T-helper 1 cell treated with Interleukin-12 subunit alpha and Interleukin-12 subunit beta and Interleukin-4 antibody, amounts not matched to agents 30 μg/mL and 1 μg/mL, for 36 hours (primary cell): ENCODE data around the gene WDR59.
A peak's percentile ranks its signal among the peaks of the same experiment; 100 is the strongest.
"Not testable (repeated sequence)": the region's sequence is repeated elsewhere in the genome, so short reads cannot be mapped to it uniquely, and the experiment has no call there.

Experiments
- H3K27ac Mint-ChIP-seq: one replicate; pipeline ENCODE4 v1.8.0; 2021; ENCODE audit warnings: mild to moderate bottlenecking, mixed read lengths
- H3K27me3 Mint-ChIP-seq: one replicate; pipeline ENCODE4 v1.8.0; 2021; ENCODE audit warnings: low read depth, mixed read lengths
- H3K36me3 Mint-ChIP-seq: one replicate; pipeline ENCODE4 v1.8.0; 2021; ENCODE audit warnings: low read depth, mixed read lengths
- H3K4me1 Mint-ChIP-seq: one replicate; pipeline ENCODE4 v1.8.0; 2021; ENCODE audit warnings: low read depth, mixed read lengths
- H3K4me3 Mint-ChIP-seq: one replicate; pipeline ENCODE4 v1.8.0; 2021; ENCODE audit warnings: mild to moderate bottlenecking, moderate library complexity, mixed read lengths
- H3K9me3 Mint-ChIP-seq: one replicate; pipeline ENCODE4 v1.8.0; 2021; ENCODE audit warnings: mixed read lengths

The WDR59 gene, protein sequence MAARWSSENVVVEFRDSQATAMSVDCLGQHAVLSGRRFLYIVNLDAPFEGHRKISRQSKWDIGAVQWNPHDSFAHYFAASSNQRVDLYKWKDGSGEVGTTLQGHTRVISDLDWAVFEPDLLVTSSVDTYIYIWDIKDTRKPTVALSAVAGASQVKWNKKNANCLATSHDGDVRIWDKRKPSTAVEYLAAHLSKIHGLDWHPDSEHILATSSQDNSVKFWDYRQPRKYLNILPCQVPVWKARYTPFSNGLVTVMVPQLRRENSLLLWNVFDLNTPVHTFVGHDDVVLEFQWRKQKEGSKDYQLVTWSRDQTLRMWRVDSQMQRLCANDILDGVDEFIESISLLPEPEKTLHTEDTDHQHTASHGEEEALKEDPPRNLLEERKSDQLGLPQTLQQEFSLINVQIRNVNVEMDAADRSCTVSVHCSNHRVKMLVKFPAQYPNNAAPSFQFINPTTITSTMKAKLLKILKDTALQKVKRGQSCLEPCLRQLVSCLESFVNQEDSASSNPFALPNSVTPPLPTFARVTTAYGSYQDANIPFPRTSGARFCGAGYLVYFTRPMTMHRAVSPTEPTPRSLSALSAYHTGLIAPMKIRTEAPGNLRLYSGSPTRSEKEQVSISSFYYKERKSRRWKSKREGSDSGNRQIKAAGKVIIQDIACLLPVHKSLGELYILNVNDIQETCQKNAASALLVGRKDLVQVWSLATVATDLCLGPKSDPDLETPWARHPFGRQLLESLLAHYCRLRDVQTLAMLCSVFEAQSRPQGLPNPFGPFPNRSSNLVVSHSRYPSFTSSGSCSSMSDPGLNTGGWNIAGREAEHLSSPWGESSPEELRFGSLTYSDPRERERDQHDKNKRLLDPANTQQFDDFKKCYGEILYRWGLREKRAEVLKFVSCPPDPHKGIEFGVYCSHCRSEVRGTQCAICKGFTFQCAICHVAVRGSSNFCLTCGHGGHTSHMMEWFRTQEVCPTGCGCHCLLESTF

GRCh38 chr16:74984529-74985296, at the start of gene WDR59:
TSS of gene WDR59 (minus strand) at chr16:74985123. CDS start at chr16:74985017, 106 bp downstream.
- H3K9me3 Mint-ChIP-seq: no peaks in the 10 kb centered on the region
- peak within 1 kb of the TSS; percentile 94 for H3K27ac Mint-ChIP-seq
- H3K4me1 Mint-ChIP-seq: peaks cover 10% of the 10 kb centered on the region
- H3K4me3 Mint-ChIP-seq: peak within 1 kb of the TSS; percentile 96
- H3K27me3 Mint-ChIP-seq: no peaks in the 10 kb centered on the region
- H3K36me3 Mint-ChIP-seq: peaks cover 2% of the 10 kb centered on the region

DNA sequence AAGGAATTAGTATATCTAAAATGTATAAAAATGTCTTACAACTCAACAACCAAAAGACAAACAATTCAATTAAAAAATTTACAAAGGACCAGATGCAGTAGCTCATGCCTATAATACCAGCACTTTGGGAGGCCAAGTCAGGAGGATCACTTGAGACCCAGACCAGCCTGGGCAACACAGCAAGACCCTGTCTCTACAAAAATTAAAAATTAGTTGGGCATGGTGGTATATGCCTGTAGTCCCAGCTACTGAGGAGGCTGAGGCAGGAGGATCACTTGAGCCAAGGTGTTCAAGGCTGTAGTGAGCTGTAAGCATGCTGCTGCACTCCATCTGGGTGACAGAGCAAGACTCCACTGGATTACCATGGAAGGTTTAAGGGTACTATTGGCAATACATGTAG, 47.7 kb upstream of the WDR59 start:
- Mint-ChIP-seq H3K36me3 (peaks cover 27% of the 10 kb centered on the region), H3K27ac (no peak overlapping the region), H3K4me1 (peaks cover 18% of the 10 kb centered on the region), H3K27me3 (no peaks in the 10 kb centered on the region), H3K9me3 (peaks cover 16% of the 10 kb centered on the region), H3K4me3 (no peak overlapping the region)

- Mint-ChIP-seq H3K27me3 (no peaks in the 10 kb centered on the region), H3K9me3 (peaks cover 3% of the 10 kb centered on the region), H3K27ac (no peak overlapping the region), H3K4me1 (peaks cover 19% of the 10 kb centered on the region), H3K4me3 (no peak overlapping the region), H3K36me3 (peaks cover 11% of the 10 kb centered on the region)
These were observed 44.9 kb upstream of the WDR59 start for GRCh38 chr16:75029854-75030253.

DNA sequence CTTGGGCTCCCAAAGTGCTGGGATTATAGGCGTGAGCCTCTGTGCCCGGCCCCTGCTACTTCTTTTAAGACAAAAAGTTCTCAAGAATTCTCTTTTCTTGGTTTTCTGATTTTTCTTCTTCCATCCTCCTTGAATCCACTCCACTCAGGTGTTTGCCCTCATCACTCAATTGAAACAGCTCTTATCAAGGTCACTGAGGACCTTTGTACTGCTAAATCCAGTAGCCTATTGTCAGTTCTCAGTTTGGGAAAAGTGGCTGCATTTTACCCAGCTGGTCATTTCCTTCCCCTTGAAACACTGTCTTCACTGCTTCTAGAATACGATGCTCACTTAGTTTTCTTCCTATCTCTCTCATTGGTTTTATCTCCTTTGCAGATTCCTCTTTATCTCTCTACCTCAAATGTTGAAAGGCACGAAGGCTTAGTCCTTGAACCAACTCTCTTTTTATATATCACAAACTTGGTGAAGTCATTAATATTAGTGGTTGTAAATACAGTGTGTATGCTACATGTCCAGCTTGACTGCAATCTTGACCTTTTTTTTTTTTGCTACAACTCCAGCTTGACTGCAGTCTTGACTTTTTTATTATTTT, 43.7 kb upstream of the WDR59 start:
- no peaks in the 10 kb centered on the region for H3K9me3 Mint-ChIP-seq
- H3K4me3 Mint-ChIP-seq: no peak overlapping the region

GRCh38 chr16:75027520-75028300, 42.8 kb upstream of the WDR59 start:
- Mint-ChIP-seq H3K27ac (no peak overlapping the region), H3K4me1 (peaks cover 30% of the 10 kb centered on the region), H3K36me3 (peaks cover 13% of the 10 kb centered on the region), H3K4me3 (no peak overlapping the region), H3K27me3 (no peaks in the 10 kb centered on the region), H3K9me3 (peaks cover 4% of the 10 kb centered on the region)

More for the DNA sequence above, 43.7 kb upstream of the WDR59 start:
- Mint-ChIP-seq H3K36me3 (peaks cover 8% of the 10 kb centered on the region), H3K27me3 (no peaks in the 10 kb centered on the region), H3K4me1 (peaks cover 25% of the 10 kb centered on the region), H3K27ac (no peak overlapping the region)

GRCh38 chr16:75026892-75027391, 42.0 kb upstream of the WDR59 start:
- Mint-ChIP-seq H3K4me3 (no peak overlapping the region), H3K27ac (no peak overlapping the region), H3K36me3 (peaks cover 13% of the 10 kb centered on the region), H3K27me3 (no peaks in the 10 kb centered on the region), H3K4me1 (peaks cover 30% of the 10 kb centered on the region), H3K9me3 (peaks cover 7% of the 10 kb centered on the region)

GRCh38 chr16:75026239-75026891, 41.4 kb upstream of the WDR59 start:
- not testable (repeated sequence) for H3K27me3 Mint-ChIP-seq, H3K4me3 Mint-ChIP-seq, H3K27ac Mint-ChIP-seq
- Mint-ChIP-seq H3K9me3 (peaks cover 12% of the 10 kb centered on the region), H3K36me3 (peaks cover 19% of the 10 kb centered on the region), H3K4me1 (peaks cover 30% of the 10 kb centered on the region)

DNA sequence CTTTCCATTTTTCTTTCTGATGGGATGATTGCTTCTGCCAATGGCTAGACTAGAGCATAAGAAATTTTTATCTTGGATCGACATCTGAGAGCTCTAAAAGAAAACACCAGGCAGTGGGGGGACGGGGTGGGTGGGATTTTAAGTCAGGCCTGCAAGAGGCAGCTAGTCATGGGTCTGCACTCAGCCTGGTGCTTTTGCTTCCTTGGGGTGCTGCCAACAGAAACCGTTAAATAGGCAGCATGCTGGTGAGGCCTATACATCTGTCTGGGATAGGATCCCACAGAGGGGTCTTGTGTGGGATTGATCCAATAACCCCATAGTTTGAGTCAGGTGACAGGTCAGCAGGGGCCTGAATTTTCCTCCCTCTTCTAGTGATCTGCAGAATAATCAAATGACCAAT, 40.8 kb upstream of the WDR59 start:
- peaks cover 18% of the 10 kb centered on the region for H3K9me3 Mint-ChIP-seq
- no peak overlapping the region for H3K27ac Mint-ChIP-seq
- peaks cover 30% of the 10 kb centered on the region for H3K4me1 Mint-ChIP-seq
- H3K4me3 Mint-ChIP-seq: no peak overlapping the region
- H3K27me3 Mint-ChIP-seq: no peaks in the 10 kb centered on the region
- peaks cover 23% of the 10 kb centered on the region for H3K36me3 Mint-ChIP-seq

DNA sequence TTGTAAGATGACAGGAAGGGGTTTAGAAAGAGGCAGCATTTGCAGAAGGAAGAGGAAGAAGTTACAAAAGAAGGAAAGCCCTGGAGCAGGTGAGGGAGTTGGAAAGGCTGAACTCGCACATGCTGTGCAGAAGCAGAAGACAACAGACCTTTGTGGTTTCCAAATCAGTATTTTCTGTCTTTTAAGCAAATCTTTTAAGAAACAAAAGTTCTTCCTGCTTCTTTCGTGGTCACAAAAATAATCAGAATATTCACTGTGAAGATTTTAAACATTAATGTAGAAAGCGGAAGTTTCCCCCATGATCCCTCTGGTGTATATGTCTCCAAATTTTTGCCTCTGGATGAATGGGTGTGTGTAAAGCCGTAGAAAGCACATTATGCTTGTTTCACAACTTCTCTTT, 39.7 kb upstream of the WDR59 start:
- Mint-ChIP-seq H3K9me3 (peaks cover 26% of the 10 kb centered on the region), H3K4me3 (no peak overlapping the region), H3K27ac (peak overlapping the region; percentile 19), H3K36me3 (peaks cover 34% of the 10 kb centered on the region), H3K4me1 (peaks cover 25% of the 10 kb centered on the region), H3K27me3 (no peaks in the 10 kb centered on the region)

DNA sequence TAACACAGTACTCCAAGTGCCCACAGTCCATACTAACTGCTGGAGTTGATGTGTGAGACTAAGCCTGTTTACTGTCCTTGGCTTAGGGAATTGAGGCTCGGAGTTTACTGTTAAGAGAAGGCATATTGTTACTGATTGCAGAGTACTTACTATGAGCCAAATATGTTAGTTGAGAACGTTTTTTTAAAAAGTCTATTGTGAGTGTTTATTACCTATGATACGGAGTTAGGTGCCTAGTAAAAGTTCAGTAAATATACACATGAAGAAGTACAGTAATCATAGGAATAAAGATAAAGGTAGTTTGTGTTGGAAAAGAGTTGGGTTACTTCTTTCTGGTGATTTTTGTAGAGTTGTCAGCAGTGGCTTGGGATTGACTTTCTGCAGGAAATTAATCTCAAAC, 39.3 kb upstream of the WDR59 start:
- Mint-ChIP-seq H3K9me3 (peaks cover 26% of the 10 kb centered on the region), H3K27me3 (no peaks in the 10 kb centered on the region), H3K36me3 (peaks cover 37% of the 10 kb centered on the region)

DNA sequence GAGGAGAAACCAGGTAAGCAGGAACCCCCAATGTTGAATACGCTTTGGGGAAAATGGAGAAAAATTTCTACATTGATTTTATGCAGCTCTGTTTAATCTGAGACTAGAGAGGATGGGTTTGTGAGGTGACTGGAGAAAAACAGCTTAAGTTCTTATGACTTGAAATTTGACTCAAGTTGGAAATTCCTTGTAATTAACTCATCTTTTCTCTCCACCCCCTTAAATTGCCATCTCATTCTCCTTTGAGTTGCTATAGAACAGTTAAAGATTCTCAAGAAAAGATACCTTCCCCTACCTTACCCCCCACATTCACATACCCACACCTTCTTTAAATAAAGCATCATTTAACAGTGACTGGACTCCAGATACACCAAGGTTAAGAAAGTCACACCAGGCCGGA, 38.1 kb upstream of the WDR59 start:
- peaks cover 37% of the 10 kb centered on the region for H3K36me3 Mint-ChIP-seq
- H3K4me1 Mint-ChIP-seq: peaks cover 32% of the 10 kb centered on the region
- H3K27ac Mint-ChIP-seq: peak overlapping the region; percentile 42
- no peak overlapping the region for H3K4me3 Mint-ChIP-seq
- H3K27me3 Mint-ChIP-seq: no peaks in the 10 kb centered on the region
- peaks cover 26% of the 10 kb centered on the region for H3K9me3 Mint-ChIP-seq

More for the DNA sequence above, 39.3 kb upstream of the WDR59 start:
- Mint-ChIP-seq H3K4me3 (no peak overlapping the region), H3K4me1 (peaks cover 25% of the 10 kb centered on the region), H3K27ac (peak overlapping the region; percentile 19)

DNA sequence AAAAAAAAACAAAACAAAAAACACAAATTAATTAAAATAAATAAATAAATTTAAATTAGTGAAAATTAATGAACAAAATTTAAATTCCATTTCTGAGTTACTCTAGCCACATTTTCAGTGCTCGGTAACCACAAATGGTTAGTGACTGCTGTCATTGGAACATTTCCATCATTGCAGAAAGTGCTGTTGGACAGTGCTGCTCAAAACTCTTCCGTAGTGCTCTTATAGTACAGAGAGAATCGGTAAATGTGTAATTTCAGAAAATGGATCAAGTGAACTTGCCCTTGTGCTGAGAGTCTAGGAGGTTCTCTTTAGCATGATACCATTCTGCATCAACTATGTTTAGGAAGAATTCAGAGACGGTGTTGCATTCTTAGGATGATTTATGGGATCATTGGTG, 37.6 kb upstream of the WDR59 start:
- peak overlapping the region; percentile 58 for H3K27ac Mint-ChIP-seq
- peaks cover 35% of the 10 kb centered on the region for H3K4me1 Mint-ChIP-seq
- H3K36me3 Mint-ChIP-seq: peaks cover 38% of the 10 kb centered on the region
- H3K4me3 Mint-ChIP-seq: no peak overlapping the region
- H3K9me3 Mint-ChIP-seq: peaks cover 26% of the 10 kb centered on the region
- no peaks in the 10 kb centered on the region for H3K27me3 Mint-ChIP-seq

- Mint-ChIP-seq H3K9me3 (peaks cover 26% of the 10 kb centered on the region), H3K4me3 (no peak overlapping the region)
These were observed 36.5 kb upstream of the WDR59 start for GRCh38 chr16:75021410-75021809.

More at GRCh38 chr16:75021410-75021809, 36.5 kb upstream of the WDR59 start:
- no peak overlapping the region for H3K27ac Mint-ChIP-seq
- H3K36me3 Mint-ChIP-seq: peaks cover 40% of the 10 kb centered on the region
- H3K4me1 Mint-ChIP-seq: peaks cover 40% of the 10 kb centered on the region
- H3K27me3 Mint-ChIP-seq: no peaks in the 10 kb centered on the region
